Liver (tissue), 3 donors: Measurements from ENCODE around the gene BET1.

Experiments
- CTCF ChIP-seq: fragments of 150-350 bp; IDR thresholded peaks from 2 replicates; pipeline ENCODE4 v1.5.1; 2017; ENCODE audit warnings: improper control_type of control experiment, low read depth, low read length; ENCODE audit not compliant: missing input control
- MAX ChIP-seq: IDR thresholded peaks from 2 replicates; pipeline ENCODE4 v1.6.1; 2016; ENCODE audit warnings: antibody characterized with exemption
- REST ChIP-seq: IDR thresholded peaks from 2 replicates; pipeline ENCODE4 v1.6.1; 2016; ENCODE audit warnings: antibody characterized with exemption, mild to moderate bottlenecking
- RXRA ChIP-seq, 2 donors: IDR thresholded peaks; 2 replicates each; pipeline ENCODE4 v1.6.1; 2017 to 2018; ENCODE audit warnings: antibody characterized with exemption in 2 of 2, mild to moderate bottlenecking in 1 of 2
- TAF1 ChIP-seq: conservative IDR thresholded peaks from 2 replicates; pipeline ENCODE4 v1.6.1; 2016; ENCODE audit warnings: antibody characterized with exemption, mild to moderate bottlenecking
- donor health status: healthy.
- donor health status: healthy.

- TF ChIP-seq CTCF, result no peak
- TF ChIP-seq RXRA (IDR thresholded peaks at IDR 0.05), result no peak
- no peak for TF ChIP-seq MAX
- no peak for TF ChIP-seq REST
- no peak for TF ChIP-seq TAF1
These were observed 40.7 kb upstream of the BET1 start for GRCh38 chr7:94044806-94045205.
